Natural killer cell (primary cell): ENCODE data around the gene ART1. TPM values are rescaled to one million over a fixed set of nuclear protein-coding genes. Genes with fewer than 3 reads are reported as not detected.

Experiments
- ATAC-seq, 3 donors: fragments of 150-1000 bp in 2 of 3; fragments of 200-7000 bp in 1 of 3; cut with Tn5 transposase; 1 replicate in 1 of 3; 2 replicates in 2 of 3; pipeline ENCODE4 v1.10.0; 2021; ENCODE audit warnings: mild to moderate bottlenecking in 2 of 3, moderate library complexity in 2 of 3
- DNase-seq, 2 donors: peaks; one replicate each; pipeline versions ENCODE4 v3.0.0 to v3.0.0-alpha.2; 2013 to 2021; ENCODE audit warnings: mixed read lengths in 1 of 2
- H3K27ac ChIP-seq: one replicate; pipeline ENCODE4 v1.5.1; 2013; ENCODE audit warnings: mild to moderate bottlenecking, low read length
- H3K27me3 ChIP-seq: one replicate; pipeline ENCODE4 v1.6.1; 2013; ENCODE audit warnings: low read length; ENCODE audit not compliant: control insufficient read depth, insufficient read depth
- H3K36me3 ChIP-seq: one replicate; pipeline ENCODE4 v1.6.1; 2013; ENCODE audit warnings: low read length; ENCODE audit not compliant: control insufficient read depth, insufficient read depth
- H3K4me1 ChIP-seq: one replicate; pipeline ENCODE4 v1.6.1; 2013; ENCODE audit warnings: low read length; ENCODE audit not compliant: control insufficient read depth, insufficient read depth
- H3K4me3 ChIP-seq: one replicate; pipeline ENCODE4 v1.5.1; 2013; ENCODE audit warnings: low read length
- H3K9me3 ChIP-seq: one replicate; pipeline ENCODE4 v1.6.1; 2013; ENCODE audit warnings: low read length; ENCODE audit not compliant: control insufficient read depth, insufficient read depth
- H3K27ac Mint-ChIP-seq, 2 donors: one replicate each; pipeline ENCODE4 v1.8.0; 2022; ENCODE audit warnings: mild to moderate bottlenecking in 2 of 2, mixed read lengths in 2 of 2, moderate library complexity in 1 of 2
- H3K27me3 Mint-ChIP-seq, 2 donors: one replicate each; pipeline ENCODE4 v1.8.0; 2022; ENCODE audit warnings: low read depth in 2 of 2, mixed read lengths in 2 of 2
- H3K36me3 Mint-ChIP-seq: one replicate; pipeline ENCODE4 v1.8.0; 2022; ENCODE audit warnings: mixed read lengths
- H3K4me1 Mint-ChIP-seq, 2 donors: one replicate each; pipeline ENCODE4 v1.8.0; 2022; ENCODE audit warnings: mixed read lengths in 2 of 2
- H3K4me3 Mint-ChIP-seq: one replicate; pipeline ENCODE4 v1.8.0; 2022; ENCODE audit warnings: mild to moderate bottlenecking, moderate library complexity, mixed read lengths
- H3K9me3 Mint-ChIP-seq, 2 donors: one replicate each; pipeline ENCODE4 v1.8.0; 2022; ENCODE audit warnings: mixed read lengths in 2 of 2
- CTCF ChIP-seq: fragments of 200-600 bp; IDR thresholded peaks from one replicate; pipeline ENCODE4 v1.8.0; 2022; ENCODE audit warnings: antibody characterized with exemption
- WGBS: methylation state at CpG from one replicate; pipeline ENCODE4 v1.1.7; 2013; ENCODE audit warnings: missing lambda C conversion rate; ENCODE audit not compliant: insufficient coverage; 5-methylcytosine and 5-hydroxymethylcytosine counted together
- intact Hi-C: fragments of 100-400 bp; cut with micrococcal nuclease; formaldehyde crosslinking; loops from one replicate; pipeline ENCODE4 v1.14.2; 2022
- total RNA-seq, 4 donors: library from RNA; stranded (reverse); fragments of 120-200 nt in 1 of 4; gene quantifications; one replicate each; pipeline versions ENCODE4 v1.2.3 to v1.2.4, GENCODE V29; 2013 to 2022

ART1 gene
- total RNA-seq, 3 donors from 2014 or later (not counting 1 experiment from before 2014, with no cell fraction given) = not detected

DNA sequence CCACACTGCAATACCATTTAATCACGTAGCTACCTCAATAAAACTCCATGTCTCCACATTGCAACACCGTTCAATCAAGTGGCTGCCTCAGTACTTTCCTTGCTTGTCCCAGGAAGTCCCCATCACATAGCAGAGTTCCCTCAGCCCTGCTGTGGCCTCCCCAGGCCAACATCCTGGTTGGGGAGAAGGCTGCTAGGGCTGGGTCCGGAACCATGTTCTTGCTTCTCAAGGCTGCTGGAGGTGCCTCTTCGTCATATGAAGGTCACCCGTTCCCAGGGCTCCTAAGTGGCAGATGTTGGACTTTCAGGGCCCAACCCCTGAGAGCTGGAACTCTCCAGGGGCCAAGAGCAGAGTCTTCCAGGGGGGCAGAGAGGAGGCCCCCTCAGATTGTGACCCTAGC, 6.4 kb upstream of the ART1 start:
- no peak overlapping the region for H3K27ac Mint-ChIP-seq
- no peaks in the 10 kb centered on the region for H3K9me3 Mint-ChIP-seq
- no peak overlapping the region for H3K4me3 Mint-ChIP-seq
- H3K27me3 Mint-ChIP-seq = peaks cover 0 to 14% of the 10 kb centered on the region in 2 donors
- Histone ChIP-seq H3K4me1 (peaks cover 14% of the 10 kb centered on the region), H3K27ac (no peak overlapping the region), H3K27me3 (peaks cover 12% of the 10 kb centered on the region), H3K9me3 (no peaks in the 10 kb centered on the region), H3K36me3 (no peaks in the 10 kb centered on the region), H3K4me3 (no peak overlapping the region)
- DNase-seq (no peak), ATAC-seq (no peak)
- WGBS = 74% methylated on average over 5 of the region's 5 CpGs
- no peaks in the 10 kb centered on the region for H3K36me3 Mint-ChIP-seq
- H3K4me1 Mint-ChIP-seq = peaks cover 10% of the 10 kb centered on the region in 2 donors
- TF ChIP-seq CTCF = no peak
- intact Hi-C loops = no loop called here

DNA sequence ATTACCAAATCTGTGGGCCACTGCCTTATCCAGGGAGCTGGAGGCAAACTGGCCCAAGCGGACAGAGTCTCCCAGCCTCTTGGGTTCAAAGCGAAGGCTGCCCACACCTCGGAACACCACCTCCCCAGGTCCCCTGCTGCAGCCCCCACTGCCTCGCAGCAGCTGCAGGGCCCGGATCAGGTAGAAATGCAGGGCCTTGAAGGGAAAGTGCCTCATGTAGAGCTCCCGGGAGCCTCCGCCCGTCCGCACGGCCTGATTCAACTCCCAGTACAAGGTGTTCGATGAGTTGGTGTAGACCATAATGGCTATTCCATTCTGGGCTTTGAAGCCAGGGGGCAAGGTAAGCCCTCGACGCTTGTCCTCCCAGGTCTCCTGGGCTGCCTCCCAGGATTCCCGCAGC, 5.1 kb upstream of the ART1 start:
- no peak overlapping the region for H3K27ac ChIP-seq
- intact Hi-C loops = no loop called here
- H3K4me1 ChIP-seq = peaks cover 14% of the 10 kb centered on the region
- no peak for ATAC-seq
- Mint-ChIP-seq H3K36me3 (no peaks in the 10 kb centered on the region), H3K4me1 (peaks cover 10% of the 10 kb centered on the region in 2 donors), H3K27me3 (peaks cover 8 to 22% of the 10 kb centered on the region in 2 donors), H3K9me3 (no peaks in the 10 kb centered on the region), H3K4me3 (no peak overlapping the region), H3K27ac (no peak overlapping the region)
- 97% methylated on average over 14 of the region's 14 CpGs for WGBS
- H3K36me3 ChIP-seq = no peaks in the 10 kb centered on the region
- no peaks in the 10 kb centered on the region for H3K9me3 ChIP-seq
- TF ChIP-seq CTCF = no peak
- DNase-seq = no peak
- H3K4me3 ChIP-seq = no peak overlapping the region
- H3K27me3 ChIP-seq = peaks cover 12% of the 10 kb centered on the region

GRCh38 chr11:3641191-3641590, 3.7 kb upstream of the ART1 start:
- Mint-ChIP-seq H3K27me3 (peaks cover 17 to 24% of the 10 kb centered on the region in 2 donors), H3K9me3 (no peaks in the 10 kb centered on the region), H3K36me3 (no peaks in the 10 kb centered on the region), H3K4me1 (peaks cover 10% of the 10 kb centered on the region in 2 donors), H3K27ac (no peak overlapping the region), H3K4me3 (peak overlapping the region; percentile 80)
- no peak for TF ChIP-seq CTCF
- peaks cover 14% of the 10 kb centered on the region for H3K4me1 ChIP-seq
- 71% methylated on average over 8 of the region's 8 CpGs for WGBS
- intact Hi-C loops = no loop called here
- H3K27me3 ChIP-seq = peaks cover 12% of the 10 kb centered on the region
- no peak overlapping the region for H3K4me3 ChIP-seq
- ATAC-seq (no peak), DNase-seq (no peak)
- no peak overlapping the region for H3K27ac ChIP-seq
- H3K36me3 ChIP-seq = no peaks in the 10 kb centered on the region
- no peaks in the 10 kb centered on the region for H3K9me3 ChIP-seq

- ATAC-seq = no peak
- Mint-ChIP-seq H3K9me3 (no peaks in the 10 kb centered on the region), H3K27ac (no peak within 1 kb of the TSS), H3K36me3 (no peaks in the 10 kb centered on the region), H3K4me1 (peaks cover 10% of the 10 kb centered on the region in 2 donors), H3K4me3 (peak within 1 kb of the TSS; percentile 90), H3K27me3 (peaks cover 21 to 26% of the 10 kb centered on the region in 2 donors)
- intact Hi-C loops = no loop called here
- no peak within 1 kb of the TSS for H3K27ac ChIP-seq
- H3K4me1 ChIP-seq = peaks cover 14% of the 10 kb centered on the region
- no peaks in the 10 kb centered on the region for H3K36me3 ChIP-seq
- peaks cover 12% of the 10 kb centered on the region for H3K27me3 ChIP-seq
- H3K9me3 ChIP-seq = no peaks in the 10 kb centered on the region
- WGBS = 44% methylated on average over 18 of the region's 21 CpGs
- no peak for TF ChIP-seq CTCF
- peak within 1 kb of the TSS; percentile 43 for H3K4me3 ChIP-seq
- DNase-seq = no peak
Observed at GRCh38 chr11:3641701-3642070, 3.2 kb upstream of the ART1 start, which contains the start of gene ART5. ART5 (minus strand) TSS chr11:3641992; CDS start chr11:3641862, 130 bp downstream.
